NOMO-1 (cell line): ENCODE data around the gene RDH12.
A peak's percentile ranks its signal among the peaks of the same experiment; 100 is the strongest.
"Not testable (repeated sequence)": the region's sequence is repeated elsewhere in the genome, so short reads cannot be mapped to it uniquely, and the experiment has no call there.

Experiments
- DNase-seq, 2 experiments: peaks; one replicate each; lab custom pipeline; 2025; ENCODE audit not compliant: unreplicated experiment in 2 of 2; lab: John Stamatoyannopoulos, UW

The RDH12 gene

DNA sequence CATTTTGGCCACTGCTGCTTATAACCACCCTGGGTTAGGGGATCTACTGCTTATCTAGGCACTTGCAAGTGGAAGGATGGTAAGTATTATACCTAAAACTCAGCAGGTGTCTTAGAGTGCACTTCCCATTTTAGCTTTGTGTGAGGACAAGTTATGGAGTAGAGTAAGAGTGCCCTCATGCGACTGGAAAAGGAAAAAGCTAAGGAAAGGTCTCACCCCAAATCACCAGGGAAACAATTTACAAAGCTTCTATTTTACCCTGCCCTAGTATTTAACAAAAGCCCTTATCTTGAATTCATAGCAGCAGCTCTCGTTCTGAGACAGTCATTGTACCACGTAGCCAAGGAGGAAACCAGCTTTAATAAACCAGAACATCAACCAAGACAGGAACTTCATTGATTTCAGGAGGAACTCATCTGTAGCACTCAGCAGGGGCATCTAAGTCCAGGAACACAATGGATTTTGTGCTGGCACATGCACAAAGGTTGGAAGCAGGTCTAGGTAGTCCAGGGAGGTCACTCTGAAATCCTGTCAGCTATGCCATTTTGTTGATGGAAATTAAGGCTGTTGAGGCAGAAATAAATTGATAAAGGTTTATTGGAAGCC, 2.9 kb downstream of the RDH12 start:
- peak; percentile 41 to 84 for DNase-seq

DNA sequence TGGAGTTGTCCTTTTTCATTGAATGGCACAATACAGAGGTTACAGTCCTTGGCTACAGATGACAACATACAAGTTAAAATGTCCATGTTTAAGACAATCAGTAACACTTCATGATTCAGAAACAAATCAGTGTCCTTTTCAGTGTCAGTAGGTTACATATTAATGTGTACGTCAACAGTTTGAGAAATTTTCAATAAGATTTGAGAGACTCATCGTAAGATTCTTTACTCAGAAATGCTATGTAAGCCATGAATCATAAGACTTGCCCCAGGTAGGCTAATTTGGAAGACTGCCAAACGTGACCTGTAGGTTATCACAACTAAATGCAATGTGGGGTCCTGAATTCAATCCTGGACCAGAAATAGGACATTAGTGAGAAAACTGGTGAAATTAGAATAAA, 3.5 kb downstream of the RDH12 start:
- DNase-seq: no peak

DNA sequence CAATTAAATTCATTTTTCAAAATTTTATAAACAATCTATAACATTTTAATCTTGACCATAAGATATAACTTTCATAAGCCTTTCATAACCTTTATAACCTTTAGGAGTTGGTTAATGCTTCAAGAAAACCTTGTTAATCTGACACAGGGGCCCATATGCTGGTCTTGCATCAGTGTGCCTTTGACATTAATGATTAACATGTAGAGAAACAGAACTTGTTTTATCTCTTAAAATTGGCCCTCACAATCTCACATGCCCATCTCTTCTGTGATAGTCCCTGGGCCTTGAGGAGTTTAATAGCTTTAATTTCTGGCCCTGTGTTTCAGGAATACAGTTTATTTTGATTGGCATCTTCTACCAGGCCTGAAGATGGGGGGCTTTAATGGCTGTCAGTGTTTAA, 7.7 kb downstream of the RDH12 start:
- DNase-seq: not testable (repeated sequence)

DNA sequence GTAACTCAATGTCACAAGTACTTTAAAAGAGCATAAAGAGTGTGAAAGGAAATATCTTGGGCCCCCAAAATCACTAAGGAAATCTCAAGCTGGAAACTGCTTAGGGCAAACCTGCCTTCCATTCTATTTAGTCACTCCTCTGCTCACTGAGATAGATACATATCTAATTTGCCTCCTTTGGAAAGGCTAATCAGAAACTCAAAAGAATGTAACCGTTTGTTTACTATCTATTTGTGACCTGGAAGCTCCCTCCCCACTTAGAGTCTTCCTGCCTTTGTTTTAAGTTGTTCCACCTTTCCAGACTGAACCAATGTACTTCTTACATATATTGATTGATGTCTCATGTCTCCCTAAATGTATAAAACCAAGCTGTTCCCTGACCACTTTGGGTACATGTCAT, 8.1 kb downstream of the RDH12 start:
- DNase-seq: not testable (repeated sequence)

DNA sequence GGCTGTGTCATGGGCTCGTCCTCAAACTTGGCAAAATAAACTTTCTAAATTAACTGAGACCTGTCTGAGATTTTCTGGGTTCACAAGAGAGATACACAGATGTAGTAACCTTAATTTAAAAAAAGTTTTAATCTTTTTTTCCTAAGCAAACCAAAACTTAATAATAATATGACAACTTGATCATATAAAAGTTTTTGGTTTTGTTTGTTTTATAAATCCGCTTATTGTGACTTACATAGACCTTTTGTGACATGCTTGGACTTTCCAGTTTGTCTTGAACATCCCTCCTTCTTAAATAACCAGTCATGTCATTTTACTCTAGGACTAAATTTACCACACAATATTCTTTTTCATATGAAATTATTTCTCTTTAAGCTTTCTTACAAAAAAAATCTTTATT, 8.5 kb downstream of the RDH12 start:
- no peak for DNase-seq

DNA sequence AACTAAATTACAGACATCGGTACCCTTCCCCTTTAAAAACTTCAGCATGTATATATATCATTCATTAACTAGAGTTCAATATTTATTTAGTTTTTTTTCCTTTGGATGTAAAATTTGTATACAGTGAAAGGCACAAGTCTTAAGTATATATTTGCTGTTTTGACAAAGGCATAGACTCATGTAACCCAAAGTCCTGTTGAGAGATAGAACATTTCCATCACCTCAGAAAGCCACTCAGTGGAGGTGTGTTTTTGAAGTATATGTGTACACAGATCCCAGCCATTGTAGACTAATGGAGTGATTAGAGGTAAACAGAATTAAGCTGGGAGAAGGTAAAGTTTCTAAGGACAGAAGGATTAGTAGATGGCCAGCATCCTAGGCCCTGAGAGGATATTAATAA, 15.4 kb downstream of the RDH12 start:
- no peak for DNase-seq

DNA sequence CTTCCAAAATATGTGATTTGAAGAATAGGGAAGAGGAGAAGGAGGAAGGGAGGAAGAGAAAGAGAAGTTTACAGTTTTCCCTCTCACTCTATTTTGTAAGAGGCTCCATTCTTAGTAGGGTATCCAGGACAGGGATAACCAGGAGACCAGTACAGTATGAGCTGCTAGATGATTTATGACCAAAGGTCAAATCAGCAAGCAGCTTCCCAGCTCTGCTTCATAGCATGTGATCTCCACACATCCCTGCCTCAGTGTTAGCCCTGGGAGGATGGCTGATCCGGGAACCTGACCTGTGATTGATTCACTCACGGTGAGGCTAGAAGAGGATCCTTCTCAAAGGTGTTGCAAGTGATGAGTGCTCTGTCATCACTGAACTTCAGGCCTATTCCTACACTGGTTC, 16.6 kb downstream of the RDH12 start:
- DNase-seq: no peak

DNA sequence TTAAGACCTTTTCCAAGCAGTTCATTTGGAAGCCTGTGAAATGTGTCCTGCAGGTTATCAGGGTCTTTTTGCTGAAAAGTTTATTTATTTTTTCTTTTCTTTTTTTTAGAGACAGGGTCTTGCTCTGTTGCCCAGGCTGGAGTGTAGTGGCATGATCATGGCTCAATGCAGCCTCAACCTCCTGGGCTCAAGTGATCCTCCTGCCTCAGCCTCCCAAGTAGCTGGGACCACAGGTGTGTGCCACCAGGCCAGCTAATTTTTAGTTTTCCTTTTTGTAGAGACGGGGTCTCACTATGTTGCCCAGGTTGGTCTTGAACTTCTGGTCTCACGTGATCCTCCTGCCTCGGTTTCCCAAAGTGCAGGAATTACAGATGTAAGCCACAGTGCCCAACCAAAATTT, 17.7 kb downstream of the RDH12 start:
- not testable (repeated sequence) for DNase-seq

DNA sequence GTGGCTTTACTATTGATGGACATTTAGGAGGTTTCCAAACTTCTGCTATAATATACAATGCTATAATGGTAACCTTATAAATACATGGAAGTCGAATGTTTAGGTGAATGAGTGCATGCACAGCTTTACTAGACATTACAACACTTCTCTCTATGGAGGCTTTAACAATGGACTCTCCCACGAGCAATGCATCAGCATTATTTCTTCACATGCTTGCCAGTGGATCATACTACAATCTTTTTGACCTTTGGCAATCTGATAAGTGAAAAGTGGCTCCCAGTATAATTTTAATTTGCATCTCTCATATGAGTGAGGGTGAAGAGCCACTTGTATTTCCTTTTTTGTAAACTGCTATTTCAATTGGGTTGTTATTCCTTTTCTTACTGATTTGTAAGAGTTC, 18.2 kb downstream of the RDH12 start:
- DNase-seq: no peak

DNA sequence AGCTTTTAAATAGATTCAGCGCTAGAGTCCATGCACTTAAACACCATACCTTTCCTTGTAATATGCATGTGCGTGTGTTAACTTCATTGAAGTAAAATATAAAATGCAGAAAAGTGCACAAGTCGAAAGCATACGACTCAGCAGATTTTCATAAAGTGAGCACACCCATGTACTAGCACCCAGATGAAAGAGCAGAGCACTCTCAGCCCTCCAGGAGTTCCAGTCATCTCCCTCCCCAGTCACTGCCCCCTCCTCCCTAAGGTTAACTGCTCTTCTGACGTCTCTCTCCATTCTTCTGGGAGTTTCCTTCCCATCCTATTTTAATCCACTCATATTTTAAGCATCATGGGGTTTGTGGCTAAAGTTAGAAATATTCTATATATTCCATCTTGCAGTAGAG, 20.2 kb downstream of the RDH12 start:
- no peak for DNase-seq

DNA sequence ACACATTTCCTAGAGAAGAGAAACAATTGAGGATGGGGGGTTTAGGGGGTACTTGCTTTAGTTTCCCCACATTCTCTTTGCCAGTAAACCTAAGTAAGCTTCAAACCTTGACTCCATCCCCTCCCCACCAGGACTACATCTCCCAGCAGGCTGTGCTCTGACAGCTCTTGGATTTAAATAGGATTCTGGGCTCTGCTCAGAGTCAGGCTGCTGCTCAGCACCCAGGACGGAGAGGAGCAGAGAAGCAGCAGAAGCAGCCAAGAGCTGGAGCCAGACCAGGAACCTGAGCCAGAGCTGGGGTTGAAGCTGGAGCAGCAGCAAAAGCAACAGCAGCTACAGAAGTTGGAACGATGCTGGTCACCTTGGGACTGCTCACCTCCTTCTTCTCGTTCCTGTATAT, 20.6 kb downstream of the RDH12 start:
- no peak for DNase-seq

DNA sequence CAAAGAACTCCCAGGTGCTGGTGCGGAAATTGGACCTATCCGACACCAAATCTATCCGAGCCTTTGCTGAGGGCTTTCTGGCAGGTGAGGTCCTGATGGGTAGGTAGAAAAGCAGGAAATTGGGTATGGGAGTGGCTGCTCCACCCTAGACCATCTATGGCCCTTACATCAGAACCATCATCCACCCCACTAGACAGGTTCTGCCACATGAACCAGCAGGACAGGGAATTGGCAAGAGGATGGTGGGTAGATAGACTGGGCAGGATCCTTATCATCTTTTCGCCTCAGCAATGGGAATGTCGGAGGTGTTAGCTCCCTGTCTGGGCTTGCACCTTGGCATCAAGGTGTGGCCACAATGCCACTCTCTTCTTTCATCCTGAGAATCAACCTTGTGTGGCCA, 23.5 kb downstream of the RDH12 start:
- no peak for DNase-seq

DNA sequence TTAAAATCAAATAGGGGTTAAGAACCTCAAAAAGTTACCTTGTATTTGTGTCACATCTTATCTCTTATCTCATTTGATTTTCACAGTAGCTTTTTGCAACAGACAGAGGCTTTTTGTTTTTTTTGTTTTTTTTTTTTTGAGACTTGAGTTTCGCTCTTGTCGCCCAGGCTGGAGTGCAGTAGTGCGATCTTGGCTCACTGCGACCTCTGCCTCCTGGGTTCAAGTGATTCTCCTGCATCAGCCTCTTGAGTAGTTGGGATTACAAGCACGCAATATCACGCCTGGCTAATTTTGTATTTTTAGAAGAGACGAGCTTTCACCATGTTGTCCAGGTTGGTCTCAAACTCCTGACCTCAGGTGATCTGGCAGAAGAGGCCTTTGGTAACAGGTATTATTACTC, 25.7 kb downstream of the RDH12 start:
- DNase-seq: no peak

DNA sequence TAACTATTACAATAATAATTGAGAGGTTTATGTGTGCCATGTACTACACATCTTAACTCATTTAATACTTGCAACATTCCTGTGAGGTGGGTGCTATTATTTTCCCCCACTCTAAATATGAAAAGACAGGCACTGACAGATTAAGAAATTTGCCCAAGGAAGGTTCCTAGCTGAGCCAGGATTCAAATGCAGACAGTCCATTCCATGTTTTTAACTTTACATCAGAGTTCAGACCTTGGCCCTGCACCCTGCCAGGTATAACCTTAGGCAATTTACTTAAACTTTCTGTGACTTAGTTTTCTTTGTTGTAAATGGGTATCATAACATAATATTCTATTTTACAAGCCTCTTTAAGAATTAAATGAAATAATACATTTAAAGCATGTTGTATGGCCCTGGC, 26.6 kb downstream of the RDH12 start:
- no peak for DNase-seq

DNA sequence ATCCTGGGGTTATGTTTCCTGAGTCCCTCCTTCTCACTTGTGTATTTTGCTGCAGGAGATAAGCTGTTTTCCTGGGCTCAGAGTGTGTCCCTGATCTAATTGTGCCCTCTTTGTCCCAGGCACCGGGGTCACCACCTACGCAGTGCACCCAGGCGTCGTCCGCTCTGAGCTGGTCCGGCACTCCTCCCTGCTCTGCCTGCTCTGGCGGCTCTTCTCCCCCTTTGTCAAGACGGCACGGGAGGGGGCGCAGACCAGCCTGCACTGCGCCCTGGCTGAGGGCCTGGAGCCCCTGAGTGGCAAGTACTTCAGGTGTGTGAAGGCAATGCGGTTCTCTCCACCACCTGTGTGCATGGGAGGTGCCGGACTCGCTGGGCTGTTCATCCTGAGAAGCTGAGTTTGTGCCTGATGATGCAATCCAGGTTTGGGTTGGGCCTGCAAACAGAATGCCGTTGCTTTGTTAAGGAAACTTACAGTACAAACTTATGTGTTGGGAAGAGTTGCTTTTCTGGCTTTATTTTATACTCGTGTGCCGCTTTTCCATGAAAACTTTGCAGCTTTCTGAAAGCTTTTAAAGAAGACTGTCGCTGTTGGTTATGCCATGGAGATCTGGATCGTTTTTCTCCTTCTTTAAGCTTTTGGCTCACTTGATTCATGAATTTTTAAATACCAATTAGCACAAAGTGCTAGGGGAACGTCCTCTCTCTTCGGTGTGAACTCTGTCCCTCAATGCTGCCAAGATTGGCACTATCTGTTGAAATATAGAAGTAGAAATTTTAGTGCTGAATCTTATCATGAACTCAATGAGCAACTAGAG, 27.6 kb downstream of the RDH12 start:
- DNase-seq: no peak

DNA sequence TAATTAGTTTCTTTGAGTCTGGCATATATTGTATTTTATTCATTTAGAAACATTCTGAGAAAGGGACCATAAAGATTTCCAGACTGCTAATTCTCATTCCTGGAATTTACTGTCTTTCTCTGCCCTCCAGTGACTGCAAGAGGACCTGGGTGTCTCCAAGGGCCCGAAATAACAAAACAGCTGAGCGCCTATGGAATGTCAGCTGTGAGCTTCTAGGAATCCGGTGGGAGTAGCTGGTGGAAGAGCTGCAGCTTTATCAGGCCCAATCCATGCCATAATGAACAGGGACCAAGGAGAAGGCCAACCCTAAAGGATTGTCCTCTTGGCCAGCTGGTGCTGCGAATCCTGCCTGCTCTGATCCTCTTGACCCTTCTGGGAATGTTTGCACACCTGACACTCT, 31.9 kb downstream of the RDH12 start:
- no peak for DNase-seq

DNA sequence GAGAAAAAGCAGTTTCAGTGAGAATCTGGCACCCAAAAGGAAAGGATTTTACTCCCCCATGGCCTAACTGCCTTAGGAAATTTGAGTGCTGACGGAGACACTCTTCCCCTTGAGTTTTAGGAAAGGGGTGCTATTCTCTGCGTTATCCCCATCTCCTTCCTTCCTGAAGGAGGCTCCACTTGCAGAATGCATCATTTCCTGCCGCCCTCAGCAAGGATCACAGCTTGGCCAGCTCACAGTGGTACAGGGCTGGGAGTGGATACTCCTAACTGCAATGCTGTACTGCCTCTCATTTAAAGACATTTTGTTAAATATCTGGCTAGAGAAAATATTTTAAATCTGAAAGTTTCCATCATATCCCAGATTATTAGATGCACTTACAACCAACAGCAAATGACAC, 33.0 kb downstream of the RDH12 start:
- DNase-seq: no peak

DNA sequence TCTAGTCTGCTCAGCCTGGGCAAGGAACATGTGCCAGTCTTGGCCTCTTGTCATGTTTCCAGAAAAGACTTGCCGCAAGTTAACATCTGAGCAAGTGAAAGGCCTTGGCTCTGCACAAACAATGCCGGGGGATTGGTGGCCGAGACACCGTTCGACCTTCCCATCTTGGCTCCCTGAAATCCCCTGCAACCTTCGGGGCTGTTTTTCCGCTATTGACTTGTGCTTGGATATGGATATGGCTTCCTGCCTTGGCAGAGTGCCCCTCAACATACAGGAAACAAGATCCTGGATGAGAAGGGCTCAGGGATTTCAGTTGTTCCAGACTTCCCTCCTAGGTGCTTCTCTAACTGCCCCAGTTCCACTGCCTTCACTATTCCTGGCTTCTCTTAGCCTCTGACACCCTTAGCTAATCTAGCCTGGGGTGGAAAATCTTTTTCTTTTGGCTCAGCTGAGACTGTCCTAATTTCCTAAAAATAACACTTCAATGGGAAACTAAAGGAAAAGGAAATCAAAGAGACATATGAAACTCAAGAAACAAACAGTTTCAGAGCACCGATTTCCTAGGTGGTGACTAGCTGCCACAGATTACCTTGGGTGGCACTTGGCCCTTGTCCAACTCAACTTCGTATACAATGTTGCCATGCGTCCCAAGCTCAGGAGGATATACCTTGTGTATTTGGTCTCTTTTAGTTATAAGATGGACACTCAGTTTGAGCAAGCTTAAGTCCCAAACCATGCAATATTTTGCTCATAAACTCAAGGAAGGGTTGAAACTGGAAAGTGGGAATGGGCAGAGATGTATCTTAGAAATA, 33.9 kb downstream of the RDH12 start:
- no peak for DNase-seq

DNA sequence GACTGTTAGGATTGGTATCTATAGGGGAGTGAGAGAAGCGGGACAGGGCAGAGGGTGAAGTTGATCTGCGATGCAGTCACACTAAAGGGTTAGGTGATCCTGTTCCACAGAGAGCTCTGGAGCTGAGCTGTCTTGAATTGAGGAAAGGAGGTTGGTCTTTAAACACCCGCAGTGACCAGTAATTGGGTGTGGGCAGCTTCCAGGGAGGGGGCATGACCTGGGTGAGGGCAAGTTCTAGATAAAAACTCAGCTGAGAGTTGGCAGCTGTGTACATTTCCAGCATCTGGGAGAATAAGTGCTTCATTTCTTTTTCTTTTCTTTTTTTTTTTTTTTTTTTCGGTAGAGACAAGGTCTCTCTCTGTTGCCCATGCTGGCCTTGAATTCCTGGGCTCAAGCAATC, 35.1 kb downstream of the RDH12 start:
- DNase-seq: no peak

DNA sequence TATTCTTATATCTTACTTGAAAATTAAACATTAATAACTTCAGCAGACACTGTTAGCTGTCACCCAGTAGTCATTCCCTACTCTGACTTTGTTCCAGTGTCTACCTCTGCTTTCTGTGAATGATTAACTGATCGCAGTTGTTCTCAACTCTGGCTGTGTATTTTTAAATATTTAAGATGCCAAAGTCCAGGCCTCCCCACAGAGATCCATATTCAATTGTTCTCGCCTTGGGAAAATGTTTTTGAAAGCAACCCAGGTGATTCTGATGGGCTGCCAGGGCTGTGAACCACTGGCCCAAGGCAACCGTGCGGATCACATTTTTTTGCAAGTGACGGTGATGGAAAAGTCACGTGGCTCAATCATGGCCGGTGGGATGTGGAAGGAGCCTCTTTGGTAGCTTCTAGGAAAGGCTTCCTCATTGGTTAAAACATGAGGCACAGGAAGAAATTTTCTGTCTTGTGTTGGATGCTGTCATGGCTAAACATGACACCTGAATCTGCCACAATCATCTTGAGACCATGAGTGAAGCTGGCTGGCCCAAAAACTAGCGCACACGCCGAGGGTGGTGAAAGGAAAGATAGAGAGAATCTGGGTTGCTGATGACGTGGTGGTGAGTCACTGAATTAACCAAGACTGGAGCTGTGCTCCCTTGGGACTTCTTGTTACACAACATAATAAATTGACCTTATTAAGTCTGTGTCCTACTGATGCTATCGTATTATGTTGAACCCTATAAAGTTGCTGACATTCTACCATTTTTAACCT, 37.2 kb downstream of the RDH12 start:
- DNase-seq: peak in 1 of 2 experiments; percentile 22

DNA sequence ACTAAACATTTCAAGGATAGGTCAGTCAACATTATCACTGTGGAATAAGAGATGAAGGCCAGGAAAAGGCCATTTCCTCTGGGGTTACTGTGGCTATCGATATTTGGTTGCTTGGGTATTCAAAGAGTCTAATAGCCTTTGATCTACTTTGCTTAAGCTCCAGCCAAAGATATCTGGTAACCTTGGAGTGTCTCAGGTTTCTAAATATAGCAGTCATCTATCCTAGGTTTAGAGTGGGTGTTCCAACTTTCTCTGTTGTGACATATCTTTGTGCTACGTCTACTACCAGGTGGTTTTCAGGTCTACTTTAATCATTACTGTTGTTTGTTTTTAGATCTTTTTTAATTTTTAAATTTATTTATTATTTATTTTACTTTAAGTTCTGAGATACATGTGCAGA, 42.4 kb downstream of the RDH12 start:
- no peak for DNase-seq
